Urothelium cell line (cell line): Measurements from ENCODE around the gene NCOR1.
"Not testable (repeated sequence)": the region's sequence is repeated elsewhere in the genome, so short reads cannot be mapped to it uniquely, and the experiment has no call there.

Source experiments
- DNase-seq: peaks from one replicate; pipeline ENCODE4 v3.0.0; 2011; ENCODE audit warnings: low spot score, mixed read lengths
- FAIRE-seq: peaks from 2 replicates; lab custom pipeline; 2011; peaks lifted over from hg19 to GRCh38; lab: Jason Lieb, UNC

The NCOR1 gene

DNA sequence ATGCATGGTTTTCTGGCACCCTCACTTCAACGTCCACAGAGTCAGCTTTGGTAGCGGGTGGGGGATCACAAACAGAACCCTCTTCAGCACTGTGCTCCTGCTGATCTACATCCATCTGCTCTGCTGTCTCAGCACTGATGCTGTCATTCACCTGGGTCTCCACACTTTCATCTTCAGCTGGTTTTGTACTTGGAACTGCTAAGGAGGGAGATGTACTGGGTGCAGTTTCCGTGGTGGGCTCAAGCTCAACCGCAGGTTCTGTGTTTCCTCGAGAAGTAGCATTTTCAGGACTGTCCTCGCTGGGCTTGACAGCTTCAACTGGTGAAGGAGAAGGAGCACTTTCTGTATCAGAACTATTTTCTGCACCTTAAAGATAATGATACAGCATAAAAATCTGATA is 113.9 kb downstream of the NCOR1 start:
- DNase-seq: no peak
- no peak for FAIRE-seq

DNA sequence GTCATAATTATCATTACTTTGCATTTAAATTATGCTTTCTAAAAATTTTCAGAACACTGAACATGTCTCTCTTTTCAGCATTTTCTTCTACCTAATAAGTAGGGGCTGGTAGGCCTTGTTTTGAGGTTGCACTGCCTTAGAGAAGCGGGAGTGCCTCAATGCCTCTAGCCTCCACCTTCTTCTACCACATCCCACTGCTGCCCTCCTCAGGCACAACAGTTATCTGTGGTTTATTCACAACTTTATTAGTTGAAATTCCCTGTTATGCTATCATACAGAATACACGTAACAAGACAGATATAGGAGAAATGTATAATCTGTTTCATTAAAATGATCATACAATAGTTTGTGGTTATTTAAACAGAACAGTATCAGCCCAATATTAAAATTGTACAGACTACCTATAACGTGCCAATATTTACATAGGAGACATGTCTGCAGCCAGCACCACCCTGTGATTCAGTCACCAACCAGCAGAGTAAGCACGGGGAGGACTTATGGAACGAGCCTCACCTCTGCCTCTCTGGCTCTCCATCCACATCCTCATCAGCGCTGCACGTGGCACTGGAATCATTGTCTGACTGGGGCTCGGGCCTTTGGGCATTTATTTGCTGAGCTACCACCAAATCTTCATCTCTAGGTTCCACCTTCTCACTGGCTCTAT is 114.5 kb downstream of the NCOR1 start:
- no peak for DNase-seq
- no peak for FAIRE-seq

DNA sequence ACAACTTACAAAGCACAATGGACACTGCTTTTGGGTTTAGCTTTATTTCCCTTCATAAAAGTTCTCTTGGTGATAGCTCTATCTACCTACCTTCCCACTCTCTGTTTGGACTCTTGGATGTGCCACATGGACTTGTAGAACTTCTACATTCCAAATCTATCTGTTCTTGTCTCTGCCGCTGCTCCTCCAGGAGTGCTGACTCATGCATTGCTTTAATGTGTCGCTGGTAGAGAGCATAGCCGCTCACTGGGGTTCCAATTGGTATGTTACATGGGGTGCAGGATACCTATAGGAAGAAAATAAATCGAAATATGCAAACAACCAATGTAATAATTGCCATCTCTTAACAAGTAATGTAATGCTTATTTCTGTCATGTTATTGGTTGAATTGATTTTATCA is 123.6 kb downstream of the NCOR1 start:
- FAIRE-seq (no peak), DNase-seq (no peak)

DNA sequence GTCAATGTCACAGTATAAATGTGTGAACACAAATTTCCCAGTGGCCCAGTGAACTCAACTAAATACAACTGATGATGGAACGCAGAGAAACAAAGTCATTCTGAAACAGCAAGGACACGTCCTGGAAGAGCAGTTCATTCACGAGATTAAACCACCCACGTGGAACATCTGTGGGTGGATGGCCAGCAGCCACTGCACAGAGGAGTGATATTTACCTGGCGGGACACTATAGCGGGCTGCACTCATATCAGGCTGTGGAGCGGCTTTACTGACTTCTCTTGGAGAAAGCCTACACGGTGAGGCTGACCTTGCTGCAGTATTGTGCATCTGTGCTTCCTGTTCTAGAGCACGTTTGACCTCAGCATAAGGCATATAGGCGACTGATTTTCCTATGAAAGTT is 128.4 kb downstream of the NCOR1 start:
- FAIRE-seq: no peak
- DNase-seq: no peak

DNA sequence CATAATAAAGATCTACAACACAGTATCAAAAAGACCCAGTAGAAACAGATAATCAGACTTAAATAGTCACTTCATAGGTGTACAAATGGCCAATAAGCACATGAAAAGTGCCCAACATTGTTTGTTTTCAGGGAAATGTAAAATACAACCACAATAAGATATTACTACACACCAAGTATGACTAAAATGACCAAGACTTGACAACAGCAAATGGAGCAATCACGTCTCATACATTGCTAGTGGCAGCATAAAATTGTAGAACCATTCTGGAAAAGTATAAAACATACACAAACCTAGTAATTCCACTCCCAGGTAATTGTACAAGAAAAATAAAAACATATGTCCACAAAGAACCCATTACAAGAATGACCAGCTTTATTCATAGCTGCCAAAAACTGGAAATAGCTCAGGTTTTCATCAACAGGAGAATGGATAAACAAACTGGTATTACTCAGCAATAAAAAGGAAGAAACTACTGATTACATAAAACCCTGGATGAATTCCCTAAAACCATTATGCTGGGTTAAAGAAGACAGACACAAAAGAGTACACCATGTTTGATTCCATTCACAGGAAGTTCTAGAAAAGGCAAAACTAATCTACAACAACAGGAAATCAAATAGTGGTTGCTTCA is 130.2 kb downstream of the NCOR1 start:
- no peak for FAIRE-seq
- DNase-seq: no peak

DNA sequence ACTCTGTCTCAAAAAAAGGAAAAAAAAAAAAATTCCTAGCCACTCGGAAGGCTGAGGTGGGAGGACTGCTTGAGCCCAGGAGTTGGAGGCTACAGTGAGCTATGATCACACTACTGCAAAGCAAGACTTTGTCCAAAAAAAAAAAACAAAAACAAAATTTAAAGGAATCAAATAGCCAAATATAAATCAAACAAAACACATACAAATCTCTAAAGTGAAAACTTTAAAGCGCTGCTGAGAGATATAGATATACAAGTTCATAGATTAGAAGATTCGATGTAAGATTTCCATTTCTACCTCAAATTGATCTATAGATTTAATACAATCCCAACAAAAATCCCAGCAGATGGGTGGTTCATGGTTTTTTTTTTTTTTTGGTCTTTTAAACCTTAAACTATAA is 132.1 kb downstream of the NCOR1 start:
- DNase-seq (no peak), FAIRE-seq (no peak)

DNA sequence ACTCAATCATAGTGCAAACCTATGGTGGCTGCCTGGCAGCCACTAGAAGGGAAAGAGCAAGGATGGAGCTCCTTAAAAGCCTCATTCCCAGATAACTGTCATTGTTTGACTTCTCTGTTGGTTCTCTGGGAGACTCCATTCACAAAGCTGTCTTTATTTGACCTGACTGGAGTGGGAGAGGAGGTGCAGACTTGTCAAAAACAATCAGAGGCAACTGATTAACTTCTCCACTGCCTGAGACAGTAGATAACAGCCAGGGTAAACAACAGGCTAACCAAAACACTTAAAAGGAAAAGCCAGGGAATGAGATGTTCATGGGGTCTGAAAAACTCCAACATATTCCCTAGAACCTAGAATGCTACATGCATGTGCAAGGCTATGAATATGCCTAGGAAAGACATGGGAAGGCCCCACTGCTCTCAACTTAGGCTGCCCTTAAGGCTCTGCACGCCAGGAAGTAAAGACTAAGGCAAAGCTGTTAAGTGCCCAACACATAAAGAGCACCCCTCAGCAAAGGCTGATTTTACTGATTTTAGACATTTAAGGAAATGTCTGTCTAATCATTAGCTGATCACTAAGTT is 133.7 kb downstream of the NCOR1 start:
- DNase-seq (no peak), FAIRE-seq (no peak)

DNA sequence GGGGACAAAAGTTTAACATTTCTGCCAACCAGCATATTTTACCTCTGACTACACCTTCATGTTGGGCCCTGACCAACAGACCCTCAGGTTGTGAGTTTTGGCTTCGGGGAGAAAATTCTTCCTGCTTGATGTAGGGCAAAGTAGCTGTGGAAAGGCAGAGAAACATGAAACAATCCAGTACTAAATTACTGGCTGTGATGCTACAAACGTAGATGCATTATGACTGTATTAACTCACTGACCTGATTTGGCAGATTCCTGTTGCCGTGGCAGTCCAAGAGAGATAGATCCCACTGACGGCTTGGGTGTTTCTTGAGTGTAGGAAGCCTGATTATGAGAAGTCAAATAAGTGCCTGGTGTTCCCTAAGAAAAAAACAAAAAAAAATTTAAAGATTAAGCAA is 135.0 kb downstream of the NCOR1 start:
- FAIRE-seq: no peak
- DNase-seq: no peak

DNA sequence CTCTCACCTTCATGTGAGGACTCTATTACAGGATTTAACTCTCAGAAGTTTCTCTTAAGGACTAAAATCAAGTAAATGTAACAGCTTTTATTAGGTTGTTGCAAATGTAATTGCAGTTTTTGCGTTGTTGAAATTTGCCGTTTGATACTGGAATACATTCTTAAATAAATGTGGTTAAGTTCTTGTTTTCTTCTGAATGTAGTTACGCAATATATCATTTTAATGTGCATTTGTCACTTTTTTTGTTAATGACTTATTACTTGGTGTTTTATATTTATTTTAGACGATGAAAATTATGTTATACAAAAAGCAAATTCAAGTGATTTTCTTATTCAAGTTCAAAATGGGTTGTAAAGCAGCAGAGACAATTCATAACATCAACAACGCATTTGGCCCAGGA is 139.4 kb downstream of the NCOR1 start:
- DNase-seq: no peak
- no peak for FAIRE-seq

DNA sequence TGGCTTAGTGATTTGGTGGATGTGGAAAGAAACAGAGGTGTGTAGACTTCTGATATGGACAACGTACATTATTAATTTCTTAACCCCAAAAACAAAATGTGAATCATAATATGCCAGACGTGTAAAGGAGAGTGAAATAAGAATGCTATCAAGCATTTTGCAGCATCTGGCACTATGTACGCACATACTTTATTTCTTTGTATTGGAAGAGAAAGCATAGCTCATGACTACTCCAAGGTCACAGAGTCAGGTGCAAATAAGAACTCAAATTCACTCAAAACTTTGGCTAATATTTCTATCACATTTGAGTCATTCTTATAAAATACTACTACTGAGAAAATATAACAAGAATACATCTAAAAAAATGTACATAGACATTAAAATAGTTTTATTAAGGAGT is 140.9 kb downstream of the NCOR1 start:
- DNase-seq (no peak), FAIRE-seq (no peak)

DNA sequence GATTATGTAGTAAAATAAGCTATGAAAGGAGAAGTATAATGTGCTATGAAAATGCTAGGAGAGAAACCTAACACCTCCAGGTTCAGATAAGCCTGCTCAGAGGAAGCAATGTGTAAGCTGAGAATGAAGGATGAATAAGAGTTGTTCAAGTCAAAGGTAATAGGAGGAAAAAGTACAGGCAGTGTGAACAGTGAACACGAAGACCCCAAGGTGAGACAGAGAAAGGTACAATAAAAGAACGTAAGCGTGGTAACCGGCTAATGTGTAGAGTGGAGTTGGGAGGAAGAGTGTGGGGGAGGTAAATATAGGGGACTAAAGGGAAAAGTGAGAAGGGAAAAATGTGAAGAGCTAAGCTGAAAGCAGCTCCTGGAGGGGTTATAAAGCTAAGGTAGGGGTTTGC is 141.5 kb downstream of the NCOR1 start:
- no peak for DNase-seq

DNA sequence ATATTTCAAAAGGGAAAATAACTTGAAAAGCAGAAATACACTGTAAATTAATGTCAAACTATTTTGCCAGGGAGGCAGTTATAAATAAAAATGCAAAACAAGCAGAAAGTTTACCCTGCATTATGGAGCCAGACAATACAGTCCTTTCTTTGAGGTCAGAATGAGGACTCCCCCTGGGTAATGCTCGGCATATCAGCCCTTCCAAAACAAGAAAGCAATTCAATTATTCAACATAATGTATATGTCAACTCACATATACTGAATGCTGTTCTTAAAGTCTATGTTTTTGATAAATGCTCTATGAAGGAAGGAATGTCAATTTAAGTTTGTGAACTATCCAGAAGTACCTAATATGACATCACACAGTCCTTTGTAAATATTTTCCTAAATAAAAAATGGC is 143.3 kb downstream of the NCOR1 start:
- DNase-seq: no peak
- FAIRE-seq: no peak

More for the DNA sequence above, 141.5 kb downstream of the NCOR1 start:
- no peak for FAIRE-seq

DNA sequence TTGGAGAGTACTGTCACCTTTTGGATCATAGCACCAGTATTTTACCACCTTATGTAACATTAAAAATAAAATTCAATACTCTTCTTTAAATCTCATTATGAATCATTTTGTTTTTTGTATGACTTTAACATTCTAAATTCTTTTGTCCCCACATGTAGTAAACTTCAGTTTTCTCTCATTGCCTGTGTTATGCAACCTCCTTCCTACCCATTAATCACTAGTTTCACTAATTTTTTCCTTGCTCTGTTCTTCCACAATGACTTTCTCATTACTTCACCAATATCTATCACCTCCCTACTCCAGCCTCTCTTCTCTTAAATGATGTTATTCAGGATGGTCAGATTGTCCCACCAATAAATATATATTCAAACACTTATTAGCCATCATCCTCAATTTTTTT is 147.0 kb downstream of the NCOR1 start:
- no peak for FAIRE-seq
- DNase-seq: no peak

DNA sequence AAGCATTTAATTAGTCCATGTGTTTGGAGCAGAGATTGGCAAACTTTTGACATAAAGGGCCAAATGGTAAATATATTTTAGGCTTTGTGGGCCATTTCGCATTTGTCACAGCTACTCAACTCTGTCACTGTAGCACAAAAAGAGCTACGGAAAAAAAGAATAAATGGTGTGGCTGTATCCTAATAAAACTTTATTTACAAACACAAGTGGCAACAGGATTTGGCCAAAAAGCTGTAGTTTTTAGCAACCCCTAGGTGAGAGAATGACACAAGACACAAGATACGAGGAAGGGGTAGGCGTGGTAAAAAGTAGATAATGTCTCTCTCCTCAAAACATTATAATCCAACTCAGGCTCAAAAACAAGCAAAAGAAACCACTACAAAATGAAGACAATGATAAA is 149.2 kb downstream of the NCOR1 start:
- FAIRE-seq (no peak), DNase-seq (no peak)

DNA sequence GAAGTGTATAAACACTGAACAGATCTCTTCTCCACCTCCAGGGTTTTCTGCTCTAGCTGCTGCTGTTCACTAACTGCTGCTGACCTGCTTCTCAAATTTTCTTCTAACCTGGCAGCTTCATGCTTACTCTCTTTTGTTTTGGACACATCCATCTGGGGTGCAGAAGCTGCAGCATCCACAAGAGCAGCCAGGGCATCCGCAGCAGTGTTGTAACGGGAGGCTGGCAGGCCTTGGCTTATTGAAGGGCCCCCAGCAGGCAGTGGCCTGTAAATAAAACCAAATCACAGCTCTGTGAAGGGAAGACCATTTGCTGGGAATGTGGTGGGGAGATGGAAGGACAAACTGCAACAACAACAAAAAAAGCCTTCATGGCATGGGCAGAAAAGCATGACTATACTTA is 153.7 kb downstream of the NCOR1 start:
- DNase-seq (no peak), FAIRE-seq (no peak)

DNA sequence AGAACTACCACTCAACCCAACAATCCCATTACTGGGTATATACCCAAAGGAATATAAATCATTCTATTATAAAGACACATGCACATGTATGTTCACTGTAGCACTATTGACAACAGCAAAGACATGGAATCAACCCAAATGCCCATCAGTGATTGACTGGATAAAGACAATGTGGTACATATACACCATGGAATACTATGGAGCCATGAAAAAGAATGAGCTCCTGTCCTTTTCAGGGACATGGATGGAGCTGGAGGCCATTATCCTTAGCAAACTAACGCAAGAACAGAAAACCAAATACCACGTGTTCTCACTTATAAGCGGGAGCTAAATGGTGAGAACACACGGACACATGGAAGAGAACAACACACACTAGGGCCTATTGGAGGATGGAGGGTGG is 160.2 kb downstream of the NCOR1 start:
- DNase-seq, FAIRE-seq: not testable (repeated sequence)

DNA sequence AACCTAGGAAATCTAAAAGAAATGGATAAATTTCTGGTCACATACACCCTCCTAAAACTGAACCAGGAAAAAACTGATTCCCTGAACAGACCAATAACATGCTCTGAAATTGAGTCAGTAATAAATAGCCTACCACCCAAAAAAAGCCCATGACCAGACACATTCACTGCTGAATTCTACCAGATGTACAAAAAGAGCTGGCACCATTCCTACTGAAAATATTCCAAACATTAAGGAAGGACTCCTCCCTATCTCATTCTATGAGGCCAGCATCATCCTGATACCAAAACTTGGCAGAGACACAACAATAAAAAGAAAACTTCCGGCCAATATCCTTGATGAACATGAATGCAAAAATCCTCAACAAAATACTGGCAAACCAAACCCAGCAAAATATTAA is 162.8 kb downstream of the NCOR1 start:
- FAIRE-seq (no peak), DNase-seq (no peak)

DNA sequence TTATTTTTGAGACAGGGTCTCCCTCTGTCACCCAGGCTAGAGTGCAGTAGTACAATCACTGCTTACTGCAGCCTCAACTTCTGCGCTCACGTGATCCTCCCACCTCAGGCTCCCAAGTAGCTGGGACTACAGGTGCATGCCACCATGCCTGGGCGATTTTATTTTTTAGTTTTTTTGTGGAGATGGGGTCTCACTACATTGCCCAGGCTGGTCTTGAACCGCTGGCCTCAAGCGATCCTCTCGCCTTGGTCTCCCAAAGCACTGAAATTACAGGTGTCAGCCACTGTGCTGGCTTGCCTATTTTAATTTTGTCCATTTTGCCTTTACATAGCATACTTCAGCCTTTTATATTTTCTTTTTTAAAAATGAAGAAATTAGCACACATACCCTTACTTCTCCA is 164.5 kb downstream of the NCOR1 start:
- DNase-seq (no peak), FAIRE-seq (no peak)

DNA sequence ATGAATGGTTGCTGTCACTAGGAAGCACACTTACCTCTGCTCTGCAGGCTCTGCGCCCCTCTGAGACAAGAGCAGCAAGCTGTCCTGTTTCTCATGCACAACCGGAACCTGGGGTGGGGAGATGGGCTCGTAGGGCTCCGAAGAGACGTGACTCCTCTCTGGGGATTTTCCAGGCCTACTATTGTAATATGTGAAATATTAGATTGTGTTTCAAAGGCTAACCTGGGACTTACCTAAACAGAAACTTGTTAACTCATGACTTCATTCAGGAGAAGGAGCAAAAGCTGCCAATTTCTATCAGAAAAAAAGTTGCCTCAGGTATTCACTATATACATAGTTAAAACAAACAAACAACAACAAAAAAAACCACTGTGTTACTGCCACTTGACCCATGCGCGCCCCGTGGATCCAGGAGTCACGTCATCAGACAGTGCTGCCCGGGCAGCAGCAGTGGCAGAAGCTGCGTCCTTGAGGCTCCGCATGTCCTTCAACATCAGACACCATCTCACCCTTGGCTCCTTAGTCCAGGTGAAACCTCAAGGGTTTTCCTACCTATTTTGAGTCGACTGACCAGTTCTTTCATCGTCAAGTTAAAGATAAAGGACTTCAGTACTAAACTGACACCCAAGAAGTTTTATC is 166.4 kb downstream of the NCOR1 start:
- no peak for DNase-seq
- no peak for FAIRE-seq

DNA sequence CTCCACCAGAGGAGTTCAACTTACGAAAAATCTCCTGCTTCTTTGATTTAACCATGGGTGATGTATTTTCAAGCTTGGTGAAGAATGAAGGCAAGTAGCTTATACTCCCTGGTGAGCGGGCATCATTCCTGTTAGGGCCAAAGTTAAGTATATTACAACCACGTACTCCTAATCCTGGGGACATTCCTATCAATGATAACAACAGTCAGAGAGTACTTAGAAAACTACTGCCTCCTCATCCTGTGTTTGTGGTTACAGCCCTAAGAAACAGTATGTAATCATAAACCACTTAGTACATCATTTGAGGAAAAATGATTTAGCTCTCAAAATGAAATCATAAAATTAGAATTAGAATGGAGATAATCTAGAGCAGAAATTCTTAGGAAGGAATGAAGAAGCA is 168.4 kb downstream of the NCOR1 start:
- no peak for DNase-seq
- no peak for FAIRE-seq

DNA sequence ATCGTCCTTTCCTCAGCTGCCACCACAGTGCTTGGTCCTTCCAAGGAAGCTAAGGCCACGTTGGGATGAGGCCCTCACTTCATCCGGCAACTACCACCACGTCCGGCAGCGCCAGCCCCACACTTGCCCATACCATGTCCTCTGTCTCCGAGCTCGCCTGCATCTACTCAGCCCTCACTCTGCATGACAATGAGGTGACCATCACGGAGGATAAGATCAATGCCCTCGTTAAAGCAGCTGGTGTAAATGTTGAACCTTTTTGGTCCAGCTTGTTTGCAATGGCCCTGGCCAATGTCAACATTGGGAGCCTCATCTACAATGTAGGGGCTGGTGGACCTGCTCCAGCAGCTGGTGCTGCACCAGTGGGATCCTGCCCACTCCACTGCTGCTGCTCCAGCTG is 170.8 kb downstream of the NCOR1 start:
- DNase-seq (no peak), FAIRE-seq (no peak)

DNA sequence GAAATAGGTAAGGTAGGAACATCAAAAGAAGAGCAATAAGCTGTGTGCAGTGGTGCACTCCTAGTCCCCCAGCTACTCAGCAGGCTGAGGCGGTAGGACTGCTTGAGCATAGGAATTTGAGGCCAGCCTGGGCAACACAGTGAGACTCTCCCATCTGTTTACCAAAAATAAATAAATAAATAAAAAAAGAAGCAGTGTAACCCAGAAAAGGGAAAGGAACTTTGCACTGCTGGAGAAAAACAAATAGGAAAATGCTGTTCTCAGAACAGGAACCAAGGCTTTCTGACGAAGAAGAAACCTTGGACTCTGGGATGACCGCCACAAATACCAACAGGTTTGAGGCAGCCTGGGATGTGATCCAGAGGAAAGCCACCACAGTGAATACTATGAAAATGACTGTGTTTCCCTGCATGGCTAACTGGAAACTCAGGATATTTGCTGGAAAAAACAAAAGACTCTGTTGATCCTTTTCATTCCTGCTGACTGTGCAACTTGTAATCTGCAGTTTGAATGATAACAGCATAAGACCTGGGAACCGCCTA is 174.6 kb downstream of the NCOR1 start:
- DNase-seq: no peak

More for the DNA sequence above, 174.6 kb downstream of the NCOR1 start:
- FAIRE-seq: no peak
